Lower lobe of right lung (tissue), 2 donors: ENCODE results near the gene PCF11. TPM values are rescaled to one million over a fixed set of nuclear protein-coding genes. Genes with fewer than 3 reads are reported as not detected.
A peak's percentile ranks its signal among the peaks of the same experiment; 100 is the strongest.

Experiments
- ATAC-seq, 2 donors: fragments of 200-7000 bp; cut with Tn5 transposase; one replicate each; pipeline ENCODE4 v1.9.1; 2020 to 2022; ENCODE audit warnings: mild to moderate bottlenecking in 2 of 2, moderate library complexity in 2 of 2
- DNase-seq: peaks from one replicate; pipeline ENCODE4 v3.0.0-alpha.2; 2020
- H3K27ac ChIP-seq: fragments of 200-600 bp; one replicate; pipeline ENCODE4 v1.8.0; 2022
- H3K27me3 ChIP-seq: fragments of 200-600 bp; one replicate; pipeline ENCODE4 v1.8.0; 2022; ENCODE audit warnings: low read depth
- H3K36me3 ChIP-seq: fragments of 200-600 bp; one replicate; pipeline ENCODE4 v1.8.0; 2022; ENCODE audit warnings: mild to moderate bottlenecking
- H3K4me1 ChIP-seq: fragments of 200-600 bp; one replicate; pipeline ENCODE4 v1.8.0; 2022
- H3K4me3 ChIP-seq: fragments of 200-600 bp; one replicate; pipeline ENCODE4 v1.8.0; 2022; ENCODE audit warnings: mild to moderate bottlenecking
- H3K9me3 ChIP-seq: fragments of 200-600 bp; one replicate; pipeline ENCODE4 v1.8.0; 2022
- intact Hi-C: fragments of 100-400 bp; cut with DNase I; formaldehyde crosslinking; loops from one replicate; pipeline ENCODE4 v1.11.0; 2022
- total RNA-seq: library from RNA; stranded (reverse); fragmentation: NEBNext Ultra II Directional; extraction: Animal tissue kit (Norgen Biotek cat#: 25700); gene quantifications from one replicate; pipeline ENCODE4 v1.2.1, GENCODE V29; 2021
- TF ChIP-seq, protein P1 (sequence below): fragments of 200-600 bp; IDR thresholded peaks from one replicate; pipeline ENCODE4 v1.8.0; 2022; ENCODE audit warnings: antibody characterized with exemption, mild to moderate bottlenecking
- donor health status: DM: no; HTN: yes; CAD: no; lungs with severe emphysema.

The PCF11 gene
- total RNA-seq, 1 donor from 2014 or later: 58.6 TPM

DNA sequence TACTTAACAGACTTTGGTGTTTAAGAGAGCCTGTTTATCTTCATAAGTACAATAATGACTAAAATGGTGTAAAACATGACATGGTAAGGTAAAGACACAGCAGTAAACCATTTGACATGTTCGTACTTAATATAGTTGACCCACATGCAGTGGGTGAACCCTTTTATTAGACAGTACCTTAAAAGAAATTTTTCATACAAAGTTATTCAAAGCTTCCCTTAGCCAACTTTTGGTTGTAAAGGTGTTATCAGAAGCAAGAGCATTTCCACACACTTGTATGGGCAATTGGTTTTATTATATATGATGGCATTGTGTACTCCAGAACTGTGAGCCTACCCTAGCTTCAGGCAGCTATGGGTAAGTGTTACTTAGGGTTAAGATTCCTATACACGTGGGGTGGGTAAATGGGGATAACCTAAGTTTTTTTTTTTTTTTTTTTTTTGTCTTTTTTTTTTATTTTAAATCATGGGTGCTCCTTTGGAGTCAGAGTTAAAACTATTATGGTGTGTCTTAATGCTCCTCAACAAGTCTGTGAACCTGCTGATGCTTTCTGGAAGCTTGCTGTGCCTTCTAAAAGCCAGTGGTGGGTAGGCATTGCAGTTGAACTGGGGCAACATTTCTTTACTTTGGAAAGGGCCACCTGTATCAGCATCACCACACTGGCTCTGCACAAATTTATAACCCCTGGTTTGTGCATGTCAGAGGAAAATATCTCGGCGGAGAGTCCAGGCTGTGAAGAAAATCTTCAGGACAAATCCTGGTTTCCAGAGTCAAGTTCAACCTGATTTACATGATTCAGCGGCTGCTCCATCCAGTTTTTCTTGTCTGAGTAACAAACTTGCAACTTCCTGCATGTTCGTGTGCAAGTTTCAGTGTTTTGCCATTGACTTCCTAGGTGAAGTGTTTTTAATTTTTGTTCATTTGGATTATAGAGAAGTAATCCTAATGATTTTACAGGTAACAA, 3.3 kb downstream of the PCF11 start:
- H3K27me3 ChIP-seq: no peaks in the 10 kb centered on the region
- DNase-seq (no peak), ATAC-seq (no peak)
- no peaks in the 10 kb centered on the region for H3K9me3 ChIP-seq
- peaks cover 23% of the 10 kb centered on the region for H3K36me3 ChIP-seq
- H3K4me3 ChIP-seq: peak overlapping the region; percentile 74
- peak overlapping the region; percentile 28 for H3K27ac ChIP-seq
- intact Hi-C loops: no loop called here
- TF ChIP-seq, protein P1, sequence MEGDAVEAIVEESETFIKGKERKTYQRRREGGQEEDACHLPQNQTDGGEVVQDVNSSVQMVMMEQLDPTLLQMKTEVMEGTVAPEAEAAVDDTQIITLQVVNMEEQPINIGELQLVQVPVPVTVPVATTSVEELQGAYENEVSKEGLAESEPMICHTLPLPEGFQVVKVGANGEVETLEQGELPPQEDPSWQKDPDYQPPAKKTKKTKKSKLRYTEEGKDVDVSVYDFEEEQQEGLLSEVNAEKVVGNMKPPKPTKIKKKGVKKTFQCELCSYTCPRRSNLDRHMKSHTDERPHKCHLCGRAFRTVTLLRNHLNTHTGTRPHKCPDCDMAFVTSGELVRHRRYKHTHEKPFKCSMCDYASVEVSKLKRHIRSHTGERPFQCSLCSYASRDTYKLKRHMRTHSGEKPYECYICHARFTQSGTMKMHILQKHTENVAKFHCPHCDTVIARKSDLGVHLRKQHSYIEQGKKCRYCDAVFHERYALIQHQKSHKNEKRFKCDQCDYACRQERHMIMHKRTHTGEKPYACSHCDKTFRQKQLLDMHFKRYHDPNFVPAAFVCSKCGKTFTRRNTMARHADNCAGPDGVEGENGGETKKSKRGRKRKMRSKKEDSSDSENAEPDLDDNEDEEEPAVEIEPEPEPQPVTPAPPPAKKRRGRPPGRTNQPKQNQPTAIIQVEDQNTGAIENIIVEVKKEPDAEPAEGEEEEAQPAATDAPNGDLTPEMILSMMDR: no peak
- H3K4me1 ChIP-seq: peaks cover 41% of the 10 kb centered on the region

DNA sequence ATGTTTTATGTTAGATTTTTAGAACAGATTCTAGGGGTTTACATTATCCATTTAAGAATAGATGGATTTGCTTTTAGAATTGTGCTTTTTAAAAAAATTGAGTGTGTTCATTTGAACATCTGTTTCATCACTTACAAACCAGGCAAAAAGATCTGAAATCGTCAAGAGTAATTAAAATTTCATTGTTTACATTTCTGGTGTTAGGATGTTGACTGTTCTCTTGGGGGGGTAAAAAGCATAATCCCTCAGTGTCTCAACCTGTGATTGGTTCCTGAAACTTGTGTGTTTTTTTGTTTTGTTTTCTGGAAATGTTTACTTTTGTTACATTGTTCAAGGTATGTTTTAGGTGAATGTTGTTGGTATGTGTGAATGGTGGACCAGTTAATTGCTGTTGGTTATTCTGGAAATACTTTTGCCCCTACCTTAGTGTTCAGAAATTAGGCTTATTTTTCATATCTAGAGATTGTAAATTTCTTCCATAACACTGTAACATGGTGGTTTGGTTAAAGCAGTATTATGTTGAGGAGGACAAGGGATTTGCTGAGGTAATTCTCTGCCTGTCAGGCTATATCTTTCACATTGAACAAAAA, 4.8 kb downstream of the PCF11 start:
- Histone ChIP-seq H3K27me3 (no peaks in the 10 kb centered on the region), H3K9me3 (no peaks in the 10 kb centered on the region), H3K4me1 (peaks cover 41% of the 10 kb centered on the region), H3K4me3 (peak overlapping the region; percentile 2), H3K27ac (no peak overlapping the region), H3K36me3 (peaks cover 39% of the 10 kb centered on the region)
- intact Hi-C loops: no loop called here
- DNase-seq: no peak
- TF ChIP-seq, protein P1: no peak
- no peak for ATAC-seq

DNA sequence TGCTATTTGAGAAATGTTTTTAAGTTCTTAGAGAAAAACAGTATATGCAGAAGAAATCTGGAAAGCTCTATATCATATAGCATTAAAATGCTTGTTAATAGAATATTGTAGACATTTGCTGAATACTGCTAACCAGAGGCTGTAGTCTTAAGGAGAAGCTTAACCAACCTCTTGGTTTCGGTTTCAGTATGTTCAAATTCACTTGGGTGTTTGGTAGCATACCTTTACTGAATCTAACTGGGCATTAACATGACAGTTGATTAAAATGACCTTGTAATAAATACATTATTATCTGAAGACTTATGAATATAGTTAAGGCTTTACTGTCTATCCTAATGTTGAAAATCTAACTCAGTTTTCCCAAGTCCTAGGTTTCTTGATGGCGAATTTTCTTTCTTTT, 5.4 kb downstream of the PCF11 start:
- no peaks in the 10 kb centered on the region for H3K27me3 ChIP-seq
- ATAC-seq: peak in 1 of 2 donors; percentile 33
- H3K27ac ChIP-seq: no peak overlapping the region
- no peaks in the 10 kb centered on the region for H3K9me3 ChIP-seq
- intact Hi-C loops: no loop called here
- H3K36me3 ChIP-seq: peaks cover 45% of the 10 kb centered on the region
- peak overlapping the region; percentile 2 for H3K4me3 ChIP-seq
- DNase-seq: no peak
- H3K4me1 ChIP-seq: peaks cover 41% of the 10 kb centered on the region
- TF ChIP-seq, protein P1: no peak

DNA sequence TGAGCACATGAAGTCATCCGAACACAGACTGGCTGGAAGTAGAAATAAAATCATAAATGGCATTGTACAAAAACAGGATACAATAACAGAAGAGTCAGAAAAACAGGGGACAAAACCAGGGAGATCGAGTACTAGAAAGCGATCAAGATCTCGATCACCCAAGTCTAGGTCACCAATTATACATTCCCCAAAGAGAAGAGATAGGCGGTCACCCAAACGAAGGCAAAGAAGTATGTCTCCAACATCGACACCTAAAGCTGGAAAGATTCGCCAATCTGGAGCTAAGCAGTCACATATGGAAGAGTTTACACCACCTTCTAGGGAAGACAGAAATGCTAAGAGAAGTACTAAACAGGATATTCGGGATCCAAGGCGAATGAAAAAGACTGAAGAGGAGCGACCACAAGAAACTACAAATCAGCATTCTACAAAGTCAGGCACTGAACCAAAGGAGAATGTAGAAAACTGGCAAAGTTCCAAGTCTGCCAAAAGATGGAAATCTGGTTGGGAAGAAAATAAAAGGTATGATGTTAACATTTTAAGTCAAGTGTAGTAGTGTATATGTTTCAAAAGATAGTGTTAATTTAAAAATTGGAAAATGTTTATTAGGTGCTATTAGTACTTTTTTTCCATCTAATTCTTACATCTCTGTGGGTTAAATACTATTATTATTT, 9.4 kb downstream of the PCF11 start:
- Histone ChIP-seq H3K9me3 (no peaks in the 10 kb centered on the region), H3K27me3 (no peaks in the 10 kb centered on the region), H3K4me1 (peaks cover 44% of the 10 kb centered on the region), H3K4me3 (no peak overlapping the region), H3K36me3 (peaks cover 79% of the 10 kb centered on the region), H3K27ac (no peak overlapping the region)
- TF ChIP-seq, protein P1: no peak
- DNase-seq: no peak
- intact Hi-C loops: no loop called here
- ATAC-seq: no peak

DNA sequence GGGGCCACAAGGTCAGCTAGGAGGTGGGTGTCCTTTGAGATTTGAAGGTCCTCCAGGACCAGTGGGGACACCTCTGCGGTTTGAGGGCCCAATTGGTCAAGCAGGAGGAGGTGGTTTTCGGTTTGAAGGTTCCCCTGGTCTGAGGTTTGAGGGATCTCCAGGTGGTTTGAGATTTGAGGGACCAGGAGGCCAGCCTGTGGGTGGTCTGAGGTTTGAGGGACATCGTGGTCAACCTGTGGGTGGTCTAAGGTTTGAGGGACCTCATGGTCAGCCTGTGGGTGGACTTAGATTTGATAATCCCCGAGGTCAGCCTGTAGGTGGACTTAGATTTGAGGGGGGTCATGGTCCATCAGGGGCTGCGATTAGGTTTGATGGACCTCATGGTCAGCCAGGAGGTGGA, 11.8 kb downstream of the PCF11 start:
- DNase-seq (no peak), ATAC-seq (no peak)
- intact Hi-C loops: no loop called here
- H3K9me3 ChIP-seq: no peaks in the 10 kb centered on the region
- H3K27ac ChIP-seq: no peak overlapping the region
- no peaks in the 10 kb centered on the region for H3K27me3 ChIP-seq
- H3K4me1 ChIP-seq: peaks cover 47% of the 10 kb centered on the region
- TF ChIP-seq, protein P1: no peak
- H3K4me3 ChIP-seq: no peak overlapping the region
- peaks cover 100% of the 10 kb centered on the region for H3K36me3 ChIP-seq
